ENCODE data around the gene XCR1. TPM values are rescaled to one million over a fixed set of nuclear protein-coding genes. Genes with fewer than 3 reads are reported as not detected.

Gene XCR1
- total and polyA plus RNA-seq, 2 of the 8 experiments (the other 6 are each of a cell fraction or from before 2014, with no cell fraction given) = 0.53 TPM; not detected in 1

DNA sequence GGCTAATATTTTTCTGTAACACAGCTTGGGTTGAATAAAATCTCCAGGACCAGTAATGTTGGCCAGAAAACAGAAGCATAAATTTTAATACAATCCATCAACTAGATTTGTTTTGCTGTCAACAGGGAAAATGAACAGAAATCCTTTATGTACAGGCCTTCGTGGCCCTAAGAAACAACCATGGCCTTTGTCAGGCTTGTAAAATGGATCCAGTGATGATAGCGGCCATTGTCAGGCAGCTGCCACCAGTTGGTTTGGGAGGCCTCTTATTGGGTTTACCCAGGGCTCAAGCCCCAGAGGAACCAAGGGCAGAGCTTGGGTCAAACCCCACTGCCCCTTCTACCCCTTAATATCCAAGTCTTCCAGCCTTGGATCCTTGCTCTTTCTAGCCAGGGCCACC lies 26.1 kb downstream of the XCR1 start:
- Histone ChIP-seq H3K36me3 (ENCODE audit: control insufficient read depth in 2 of 4, insufficient read depth in 4 of 4, low read length in 3 of 4) (no peaks in the 10 kb centered on the region), H3K27ac (ENCODE audit: low read depth, low read length) (no peak overlapping the region), H3K23ac (ENCODE audit: insufficient read length) (no peak overlapping the region), H4K20me1 (replicated peaks in 1 of 2; ENCODE audit: control insufficient read depth in 1 of 2, insufficient read depth in 2 of 2, low read length in 2 of 2) (no peaks in the 10 kb centered on the region), H3K79me1 (ENCODE audit: low read depth, low read length) (no peaks in the 10 kb centered on the region), H4K5ac (ENCODE audit: insufficient read length, low read depth, low read length) (no peak overlapping the region), H4K91ac (replicated peaks; ENCODE audit: insufficient read length, low read length) (no peak overlapping the region), H3K4me3 (ENCODE audit: extremely low read depth in 1 of 4, insufficient read depth in 2 of 4, low read depth in 3 of 4, low read length in 4 of 4) (no peak overlapping the region), H2BK20ac (ENCODE audit: low read length) (no peak overlapping the region), H2AFZ (ENCODE audit: low read length) (no peak overlapping the region), H3K23me2 (ENCODE audit: low read depth, low read length) (no peaks in the 10 kb centered on the region), H3K9me3 (ENCODE audit: insufficient read depth in 2 of 2, low read depth in 1 of 2, low read length in 1 of 2) (no peaks in the 10 kb centered on the region), H3K4ac (replicated peaks; ENCODE audit: insufficient read length, low read depth, low read length) (no peak overlapping the region), H2BK12ac (ENCODE audit: low read depth, low read length) (no peak overlapping the region), H3K9ac (replicated peaks in 1 of 4; ENCODE audit: extremely low read depth in 1 of 4, low read depth in 3 of 4, low read length in 3 of 4) (no peak overlapping the region), H3K18ac (ENCODE audit: extremely low read depth, low read length) (no peak overlapping the region), H3K4me2 (ENCODE audit: insufficient read depth in 1 of 2, low read depth in 2 of 2, low read length in 2 of 2) (no peak overlapping the region), H3K79me2 (ENCODE audit: control insufficient read depth in 1 of 2, insufficient read depth in 2 of 2, low read length in 2 of 2) (no peaks in the 10 kb centered on the region), H3K14ac (ENCODE audit: insufficient read length) (no peak overlapping the region), H2BK15ac (ENCODE audit: low read length) (no peak overlapping the region), H3K27me3 (replicated peaks in 1 of 4; ENCODE audit: control insufficient read depth in 3 of 4, extremely low read depth in 1 of 4, insufficient read depth in 3 of 4, low read length in 3 of 4) (peaks cover 0 to 6% (median 3%) of the 10 kb centered on the region in 4 experiments; a peak in 3 of 7 replicates), H2BK5ac (ENCODE audit: low read depth, low read length) (no peak overlapping the region), H3K56ac (replicated peaks; ENCODE audit: insufficient read length, low read depth, low read length) (no peak overlapping the region), H2BK120ac (replicated peaks; ENCODE audit: low read depth, low read length) (no peak overlapping the region), H3K4me1 (replicated peaks in 1 of 4; ENCODE audit: control insufficient read depth in 3 of 4, insufficient read depth in 4 of 4, low read length in 3 of 4) (peaks cover 0 to under 1% (median 0%) of the 10 kb centered on the region in 4 experiments; a peak in 3 of 7 replicates), H2AK5ac (ENCODE audit: low read depth, low read length) (no peak overlapping the region), H4K8ac (ENCODE audit: extremely low read depth, insufficient read depth, low read length) (no peak overlapping the region)
- 93% methylated on average over 2 of the region's 2 CpGs; no CpG with 5 or more reads in 1 of the 2 experiments for WGBS, 2 experiments (ENCODE audit: extremely low coverage in 1 of 2, insufficient coverage in 1 of 2, insufficient read length in 1 of 2, insufficient replicate concordance in 2 of 2, low coverage in 1 of 2, low lambda C conversion rate in 2 of 2, missing lambda C conversion rate in 1 of 2)
- ChIA-PET POLR2A (ENCODE audit: partially characterized antibody) (no interaction called here), CTCF (ENCODE audit: partially characterized antibody) (interaction anchor here (1.1 kb wide), 1 partner anchor 26 kb away, joined by 3 read pairs; the partner anchor contains the start of gene XCR1)
- DNase-seq (ENCODE audit: low read depth in 1 of 2, low spot score in 2 of 2) (no peak), FAIRE-seq (no peak)
- no peak for TF ChIP-seq SIX5 (IDR thresholded peaks at IDR 0.05; ENCODE audit: low read depth, low read length)
- no peak for TF ChIP-seq CHD2 (IDR thresholded peaks at IDR 0.05; ENCODE audit: low read length)
- no peak for TF ChIP-seq SIN3A (conservative IDR thresholded peaks at IDR 0.05 in 1 of 2, IDR thresholded peaks at IDR 0.05 in 1 of 2; ENCODE audit: low read depth in 1 of 2, low read length in 2 of 2)
- TF ChIP-seq CBX8 (IDR thresholded peaks at IDR 0.05; ENCODE audit: borderline replicate concordance, low read depth, low read length) = no peak
- TF ChIP-seq FOSL1 (IDR thresholded peaks at IDR 0.05; ENCODE audit: insufficient read depth, low read depth, low read length) = no peak
- no peak for TF ChIP-seq BCL11A (IDR thresholded peaks at IDR 0.05; ENCODE audit: low read depth in 2 of 2, low read length in 2 of 2)
- TF ChIP-seq POLR2AphosphoS5 (IDR thresholded peaks at IDR 0.05; ENCODE audit: low read depth, low read length) = no peak
- no peak for TF ChIP-seq CEBPB (IDR thresholded peaks at IDR 0.05; ENCODE audit: low read depth, low read length)
- TF ChIP-seq ASH2L (IDR thresholded peaks at IDR 0.05; ENCODE audit: low read length) = no peak
- no peak for TF ChIP-seq RNF2 (IDR thresholded peaks at IDR 0.05; ENCODE audit: borderline replicate concordance, low read depth, low read length, missing control alignments, poor library complexity, severe bottlenecking)
- TF ChIP-seq, protein P1, sequence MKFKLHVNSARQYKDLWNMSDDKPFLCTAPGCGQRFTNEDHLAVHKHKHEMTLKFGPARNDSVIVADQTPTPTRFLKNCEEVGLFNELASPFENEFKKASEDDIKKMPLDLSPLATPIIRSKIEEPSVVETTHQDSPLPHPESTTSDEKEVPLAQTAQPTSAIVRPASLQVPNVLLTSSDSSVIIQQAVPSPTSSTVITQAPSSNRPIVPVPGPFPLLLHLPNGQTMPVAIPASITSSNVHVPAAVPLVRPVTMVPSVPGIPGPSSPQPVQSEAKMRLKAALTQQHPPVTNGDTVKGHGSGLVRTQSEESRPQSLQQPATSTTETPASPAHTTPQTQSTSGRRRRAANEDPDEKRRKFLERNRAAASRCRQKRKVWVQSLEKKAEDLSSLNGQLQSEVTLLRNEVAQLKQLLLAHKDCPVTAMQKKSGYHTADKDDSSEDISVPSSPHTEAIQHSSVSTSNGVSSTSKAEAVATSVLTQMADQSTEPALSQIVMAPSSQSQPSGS (IDR thresholded peaks at IDR 0.05; ENCODE audit: low read length) = no peak
- TF ChIP-seq RAD21 (IDR thresholded peaks at IDR 0.05 in 1 of 2, conservative IDR thresholded peaks at IDR 0.05 in 1 of 2; ENCODE audit: low read depth in 2 of 2, low read length in 2 of 2) = no peak

All from H1 (cell line).